Left ventricle myocardium inferior (tissue), 1 donor: ENCODE results near the gene XIRP1. TPM values are rescaled to one million over a fixed set of nuclear protein-coding genes. Genes with fewer than 3 reads are reported as not detected.
A peak's percentile ranks its signal among the peaks of the same experiment; 100 is the strongest.
"Not testable (repeated sequence)": the region's sequence is repeated elsewhere in the genome, so short reads cannot be mapped to it uniquely, and the experiment has no call there.

Source experiments
- DNase-seq: peaks from one replicate; pipeline ENCODE4 v3.0.0-alpha.2; 2020
- H3K27ac ChIP-seq: fragments of 200-600 bp; replicated peaks from 2 replicates; pipeline ENCODE4 v1.8.0; 2021
- H3K27me3 ChIP-seq: fragments of 200-600 bp; 2 replicates; pipeline ENCODE4 v1.8.0; 2021; ENCODE audit warnings: low read depth
- H3K36me3 ChIP-seq: fragments of 200-600 bp; 2 replicates; pipeline ENCODE4 v1.8.0; 2021
- H3K4me1 ChIP-seq: fragments of 200-600 bp; 2 replicates; pipeline ENCODE4 v1.8.0; 2021
- H3K4me3 ChIP-seq: fragments of 200-600 bp; 2 replicates; pipeline ENCODE4 v1.8.0; 2021; ENCODE audit warnings: mild to moderate bottlenecking, moderate library complexity
- H3K9me3 ChIP-seq: fragments of 200-600 bp; replicated peaks from 2 replicates; pipeline ENCODE4 v1.8.0; 2021
- intact Hi-C: fragments of 100-400 bp; cut with micrococcal nuclease; formaldehyde crosslinking; loops from one replicate; pipeline ENCODE4 v1.11.0; 2022
- total RNA-seq: library from RNA; stranded (reverse); fragmentation: NEBNext Ultra II Directional; extraction: Animal tissue kit (Norgen Biotek cat#: 25700); gene quantifications from one replicate; pipeline ENCODE4 v1.2.1, GENCODE V29; 2021
- TF ChIP-seq, protein P1 (sequence below): fragments of 200-600 bp; IDR thresholded peaks from 2 replicates; pipeline ENCODE4 v1.8.0; 2021; ENCODE audit warnings: antibody characterized with exemption, mild to moderate bottlenecking, borderline replicate concordance
- donor health status: DM: no; HTN: yes; CAD: no; lungs with severe emphysema.

XIRP1 gene
- total RNA-seq, 1 donor from 2014 or later = 386 TPM

DNA sequence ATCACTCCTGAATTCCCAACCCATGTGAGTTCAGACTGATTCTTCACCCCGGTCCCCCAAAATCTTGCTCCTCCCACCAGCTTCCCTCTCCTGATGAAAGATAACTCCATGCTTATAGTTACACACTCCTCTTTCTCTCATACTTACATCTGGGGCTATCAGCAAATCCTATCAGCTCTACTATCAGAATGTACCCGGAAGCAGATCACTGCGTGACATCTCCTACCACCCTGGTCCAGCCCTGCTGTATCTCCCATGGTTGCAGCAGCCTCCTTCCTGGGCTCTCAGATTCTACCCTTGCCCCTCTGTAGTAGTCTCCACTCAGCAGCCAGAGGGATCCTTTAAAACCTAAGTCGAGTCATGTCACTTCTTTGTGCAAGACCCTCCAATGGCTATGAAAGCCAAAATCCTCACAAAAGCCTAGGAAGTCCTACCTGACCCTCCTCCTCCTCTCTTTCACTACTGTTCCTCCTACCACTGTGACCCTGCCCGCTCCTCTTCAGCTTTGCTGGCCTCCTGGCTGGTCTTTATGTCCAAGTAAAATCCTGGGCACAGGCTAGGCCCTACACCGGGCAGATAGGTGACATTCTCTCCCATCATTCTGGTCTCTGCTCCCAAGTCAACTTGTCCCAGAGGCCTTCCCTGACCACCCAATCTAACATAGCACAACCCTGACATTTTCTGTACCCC is 16.2 kb downstream of the XIRP1 start:
- H3K4me1 ChIP-seq = peaks cover 41% of the 10 kb centered on the region
- no peak overlapping the region for H3K4me3 ChIP-seq
- no peaks in the 10 kb centered on the region for H3K36me3 ChIP-seq
- intact Hi-C loops = no loop called here
- no peaks in the 10 kb centered on the region for H3K27me3 ChIP-seq
- H3K27ac ChIP-seq = peak overlapping the region; percentile 94
- no peak for DNase-seq
- TF ChIP-seq, protein P1, sequence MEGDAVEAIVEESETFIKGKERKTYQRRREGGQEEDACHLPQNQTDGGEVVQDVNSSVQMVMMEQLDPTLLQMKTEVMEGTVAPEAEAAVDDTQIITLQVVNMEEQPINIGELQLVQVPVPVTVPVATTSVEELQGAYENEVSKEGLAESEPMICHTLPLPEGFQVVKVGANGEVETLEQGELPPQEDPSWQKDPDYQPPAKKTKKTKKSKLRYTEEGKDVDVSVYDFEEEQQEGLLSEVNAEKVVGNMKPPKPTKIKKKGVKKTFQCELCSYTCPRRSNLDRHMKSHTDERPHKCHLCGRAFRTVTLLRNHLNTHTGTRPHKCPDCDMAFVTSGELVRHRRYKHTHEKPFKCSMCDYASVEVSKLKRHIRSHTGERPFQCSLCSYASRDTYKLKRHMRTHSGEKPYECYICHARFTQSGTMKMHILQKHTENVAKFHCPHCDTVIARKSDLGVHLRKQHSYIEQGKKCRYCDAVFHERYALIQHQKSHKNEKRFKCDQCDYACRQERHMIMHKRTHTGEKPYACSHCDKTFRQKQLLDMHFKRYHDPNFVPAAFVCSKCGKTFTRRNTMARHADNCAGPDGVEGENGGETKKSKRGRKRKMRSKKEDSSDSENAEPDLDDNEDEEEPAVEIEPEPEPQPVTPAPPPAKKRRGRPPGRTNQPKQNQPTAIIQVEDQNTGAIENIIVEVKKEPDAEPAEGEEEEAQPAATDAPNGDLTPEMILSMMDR = no peak
- no peaks in the 10 kb centered on the region for H3K9me3 ChIP-seq

DNA sequence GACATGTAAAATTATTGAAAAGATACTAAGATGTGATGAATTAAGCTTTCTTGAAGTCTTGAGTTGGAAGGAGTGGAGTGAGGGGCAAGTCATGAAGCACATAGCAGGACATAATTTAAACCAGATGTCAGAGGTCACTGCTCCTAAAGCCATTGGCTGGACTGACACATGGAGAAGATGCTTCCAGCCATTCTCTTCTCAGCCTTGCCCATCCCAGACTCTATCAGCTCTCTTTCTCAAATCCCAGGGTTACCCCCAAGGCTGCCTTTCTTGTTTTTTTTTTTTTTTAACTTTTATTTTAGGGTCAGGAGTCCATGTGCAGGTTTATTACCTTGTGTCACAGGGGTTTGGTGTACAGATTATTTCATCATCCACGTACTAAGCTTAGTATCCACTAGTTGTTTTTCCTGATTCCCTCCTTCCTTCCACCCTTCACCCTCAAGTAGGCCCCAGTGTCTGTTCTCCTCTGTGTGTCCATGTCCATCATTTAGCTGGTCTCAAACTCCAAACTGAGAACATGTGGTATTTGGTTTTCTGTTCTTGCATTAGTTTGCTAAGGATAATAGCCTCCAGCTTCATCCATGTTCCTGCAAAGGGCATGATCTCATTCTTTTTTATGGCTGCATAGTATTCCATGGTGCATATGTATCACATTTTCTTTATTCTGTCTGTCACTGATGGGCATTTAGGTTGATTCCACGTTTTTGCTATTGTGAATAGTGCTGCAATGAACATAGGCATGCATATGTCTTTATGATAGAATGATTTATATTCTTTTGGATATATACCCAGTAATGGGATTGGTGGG is 18.9 kb downstream of the XIRP1 start:
- H3K27ac ChIP-seq = no peak overlapping the region
- H3K9me3 ChIP-seq = no peaks in the 10 kb centered on the region
- intact Hi-C loops = no loop called here
- H3K4me1 ChIP-seq = peaks cover 17% of the 10 kb centered on the region
- no peaks in the 10 kb centered on the region for H3K27me3 ChIP-seq
- DNase-seq = no peak
- no peaks in the 10 kb centered on the region for H3K36me3 ChIP-seq
- TF ChIP-seq, protein P1 = no peak
- no peak overlapping the region for H3K4me3 ChIP-seq

DNA sequence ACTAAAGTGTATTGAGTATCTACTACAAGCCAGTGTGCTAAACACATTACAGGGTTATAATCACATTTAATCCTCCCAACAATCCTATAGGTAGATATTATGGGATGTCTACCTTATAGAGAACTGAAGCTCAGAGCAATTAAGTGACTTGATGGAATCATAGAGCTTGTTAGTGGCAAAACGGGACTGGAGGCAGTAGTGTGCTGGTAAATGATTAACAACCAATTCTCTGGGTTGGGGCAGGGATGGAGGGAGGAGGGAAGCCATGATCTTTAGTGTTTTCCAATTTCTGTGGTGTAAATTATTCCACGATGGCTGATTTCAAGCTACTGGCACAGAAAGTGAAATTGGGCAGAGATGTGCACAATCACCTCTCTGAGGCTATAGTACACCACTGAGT is 20.5 kb downstream of the XIRP1 start:
- Histone ChIP-seq H3K36me3 (no peaks in the 10 kb centered on the region), H3K27me3 (no peaks in the 10 kb centered on the region), H3K9me3 (no peaks in the 10 kb centered on the region), H3K27ac (no peak overlapping the region), H3K4me3 (no peak overlapping the region), H3K4me1 (peaks cover 10% of the 10 kb centered on the region)
- DNase-seq = no peak
- TF ChIP-seq, protein P1 = no peak
- intact Hi-C loops = no loop called here

DNA sequence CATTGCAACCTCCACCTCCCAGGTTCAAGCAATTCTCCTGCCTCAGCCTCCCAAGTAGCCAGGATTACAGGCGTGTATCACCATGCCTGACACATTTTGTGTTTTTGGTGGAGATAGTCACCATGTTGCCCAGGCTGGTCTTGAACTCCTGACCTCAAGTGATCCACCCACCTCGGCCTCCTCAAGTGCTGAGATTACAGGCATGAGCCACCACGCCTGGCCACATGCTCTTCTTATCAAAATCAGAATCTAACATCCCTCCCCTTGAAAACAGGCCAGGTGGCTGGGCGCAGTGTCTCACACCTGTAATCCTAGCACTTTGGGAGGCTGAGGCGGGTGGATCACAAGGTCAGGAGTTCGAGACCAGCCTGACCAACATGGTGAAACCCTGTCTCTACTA is 21.5 kb downstream of the XIRP1 start:
- DNase-seq, intact Hi-C loops, H3K27me3 ChIP-seq, H3K4me3 ChIP-seq, H3K36me3 ChIP-seq, H3K9me3 ChIP-seq, H3K27ac ChIP-seq: not testable (repeated sequence)
- peaks cover 13% of the 10 kb centered on the region for H3K4me1 ChIP-seq

DNA sequence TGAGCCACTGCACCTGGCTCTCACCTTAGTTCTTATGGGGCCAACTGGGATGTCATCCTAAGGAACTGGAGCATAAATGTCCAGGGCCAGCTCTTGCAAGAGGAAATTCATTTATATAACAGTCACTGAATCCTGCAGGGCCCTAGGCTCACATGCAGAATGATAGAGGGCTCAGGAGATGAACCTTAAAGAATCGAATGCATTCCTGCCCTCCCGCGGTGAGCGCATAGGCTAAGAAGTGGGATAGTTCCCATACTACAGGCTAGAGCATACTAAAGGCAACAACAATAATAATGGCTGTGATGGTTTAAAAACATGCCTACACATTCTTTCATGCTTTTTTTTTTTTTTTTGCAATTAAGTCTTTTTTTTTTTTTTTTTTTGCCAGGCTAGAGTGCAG is 21.9 kb downstream of the XIRP1 start:
- TF ChIP-seq, protein P1 = no peak
- no peak for DNase-seq

DNA sequence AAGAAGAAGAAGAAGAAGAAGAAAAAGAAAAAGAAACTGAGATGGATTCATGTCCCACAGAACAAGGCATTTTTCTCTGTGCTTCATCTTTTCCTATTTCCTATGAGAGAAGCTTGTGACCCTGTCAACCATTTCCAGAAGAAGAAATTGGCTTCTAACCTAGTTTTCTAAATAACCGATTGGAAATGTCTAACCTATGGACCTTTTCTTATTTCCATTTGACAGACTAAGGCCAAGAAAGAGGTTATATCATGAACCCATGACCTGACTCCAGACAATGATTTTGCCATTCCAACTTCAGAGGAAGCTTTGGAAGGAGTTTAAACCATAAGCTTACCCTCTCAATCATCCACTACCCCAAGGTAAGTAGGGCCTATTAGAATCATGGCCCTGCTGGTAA is 22.7 kb downstream of the XIRP1 start:
- TF ChIP-seq, protein P1 = no peak
- no peak for DNase-seq
- Histone ChIP-seq H3K9me3 (no peaks in the 10 kb centered on the region), H3K27ac (no peak overlapping the region), H3K27me3 (no peaks in the 10 kb centered on the region), H3K36me3 (no peaks in the 10 kb centered on the region), H3K4me1 (peaks cover 13% of the 10 kb centered on the region), H3K4me3 (no peak overlapping the region)
- intact Hi-C loops = no loop called here

More for the DNA sequence above, 21.9 kb downstream of the XIRP1 start:
- Histone ChIP-seq H3K4me3 (no peak overlapping the region), H3K27me3 (no peaks in the 10 kb centered on the region), H3K27ac (no peak overlapping the region), H3K4me1 (peaks cover 13% of the 10 kb centered on the region), H3K36me3 (no peaks in the 10 kb centered on the region), H3K9me3 (no peaks in the 10 kb centered on the region)
- intact Hi-C loops = no loop called here
